Panc1 (cell line): ENCODE measurements around the gene NCS1. TPM values are rescaled to one million over a fixed set of nuclear protein-coding genes. Genes with fewer than 3 reads are reported as not detected.

Source experiments
- ATAC-seq: fragments of 200-7000 bp; cut with Tn5 transposase; 2 replicates; pipeline ENCODE4 v1.9.1; 2020; ENCODE audit warnings: mild to moderate bottlenecking, moderate library complexity
- BruUV-seq: library from RNA; stranded (reverse); fragments of 400-500 nt; replicated peaks from 2 replicates; lab custom pipeline; 2021; lab: Mats Ljungman, UMichigan
- CTCF ChIA-PET: fragments of 300-600 bp; sonication (Branson Sonifier 250); formaldehyde crosslinking; loops from one replicate; lab custom pipeline; 2022; ENCODE audit warnings: antibody characterized with exemption; lab: Charles Lee
- POLR2A ChIA-PET: fragments of 300-600 bp; sonication (Branson Sonifier 250); formaldehyde crosslinking; loops from one replicate; lab custom pipeline; 2022; ENCODE audit warnings: antibody characterized with exemption; lab: Charles Lee
- DNase-seq: peaks from one replicate; pipeline ENCODE4 v3.0.0-alpha.2; 2010; ENCODE audit warnings: low read depth, low spot score
- H3K27ac ChIP-seq: 2 replicates; pipeline ENCODE4 v1.5.1; 2011; ENCODE audit warnings: mild to moderate bottlenecking, low read length, inconsistent platforms
- H3K27me3 ChIP-seq: fragments of 200-500 bp; sonication (Bioruptor generic); 2 replicates; pipeline ENCODE4 v1.6.0; 2014; ENCODE audit warnings: low read length, inconsistent platforms; ENCODE audit not compliant: control insufficient read depth, insufficient read depth
- H3K36me3 ChIP-seq: fragments of 200-500 bp; sonication (Bioruptor generic); 2 replicates; pipeline ENCODE4 v1.5.1; 2014; ENCODE audit warnings: inconsistent platforms, mild to moderate bottlenecking, low read length, moderate library complexity; ENCODE audit not compliant: control insufficient read depth, insufficient read depth
- H3K4me1 ChIP-seq: 2 replicates; pipeline ENCODE4 v1.5.1; 2011; ENCODE audit warnings: inconsistent platforms, mild to moderate bottlenecking, low read length, moderate library complexity; ENCODE audit not compliant: control insufficient read depth, insufficient read depth
- H3K4me3 ChIP-seq, 2 experiments: 2 replicates each; pipeline ENCODE4 v1.5.1; 2011 to 2012; ENCODE audit warnings: low read depth in 2 of 2, low read length in 2 of 2, mild to moderate bottlenecking in 2 of 2, inconsistent platforms in 1 of 2, moderate library complexity in 1 of 2
- H3K9me3 ChIP-seq: fragments of 200-500 bp; sonication (Bioruptor generic); 2 replicates; pipeline ENCODE4 v1.5.1; 2014; ENCODE audit warnings: low read depth, mild to moderate bottlenecking, inconsistent platforms, low read length, moderate library complexity; ENCODE audit not compliant: control insufficient read depth, insufficient read depth
- POLR2AphosphoS5 ChIP-seq: IDR thresholded peaks from 2 replicates; pipeline ENCODE4 v1.6.1; 2012; ENCODE audit warnings: mild to moderate bottlenecking, low read depth, low read length, moderate library complexity
- SIN3A ChIP-seq: IDR thresholded peaks from 2 replicates; pipeline ENCODE4 v1.6.1; 2012; ENCODE audit warnings: low read depth, mild to moderate bottlenecking, low read length, moderate library complexity, borderline replicate concordance; ENCODE audit not compliant: insufficient read depth
- TCF7L2 ChIP-seq: IDR thresholded peaks from 2 replicates; pipeline ENCODE4 v1.6.1; 2011; ENCODE audit warnings: mild to moderate bottlenecking, low read depth, low read length, inconsistent platforms
- in situ Hi-C: cut with HindIII; loops from 2 replicates; pipeline ENCODE4 v1.10.0; 2016; ENCODE audit warnings: low sequenced_read_pairs, low pct_unique_long_range_greater_than_20kb
- intact Hi-C: fragments of 100-400 bp; cut with micrococcal nuclease; formaldehyde crosslinking; loops from one replicate; pipeline ENCODE4 v1.10.0; 2022; ENCODE audit not compliant: unreplicated experiment
- total RNA-seq: library from RNA; stranded (reverse); gene quantifications from one replicate; pipeline ENCODE4 v1.2.1, GENCODE V29; 2021; ENCODE audit not compliant: unreplicated experiment
- TF ChIP-seq, protein P1 (sequence below), 2 experiments: IDR thresholded peaks; 2 replicates each; pipeline ENCODE4 v1.6.1; 2011 to 2012; ENCODE audit warnings: low read depth in 2 of 2, control low read depth in 1 of 2, low read length in 1 of 2, mild to moderate bottlenecking in 1 of 2, moderate library complexity in 1 of 2; ENCODE audit not compliant: insufficient read depth in 1 of 2
- TF ChIP-seq, protein P2 (sequence below): fragments of 450-650 bp; IDR thresholded peaks from 2 replicates; pipeline ENCODE4 v1.5.1; 2017; ENCODE audit warnings: mild to moderate bottlenecking

NCS1 gene
- total RNA-seq, 1 experiment from 2014 or later: 31.6 TPM

DNA sequence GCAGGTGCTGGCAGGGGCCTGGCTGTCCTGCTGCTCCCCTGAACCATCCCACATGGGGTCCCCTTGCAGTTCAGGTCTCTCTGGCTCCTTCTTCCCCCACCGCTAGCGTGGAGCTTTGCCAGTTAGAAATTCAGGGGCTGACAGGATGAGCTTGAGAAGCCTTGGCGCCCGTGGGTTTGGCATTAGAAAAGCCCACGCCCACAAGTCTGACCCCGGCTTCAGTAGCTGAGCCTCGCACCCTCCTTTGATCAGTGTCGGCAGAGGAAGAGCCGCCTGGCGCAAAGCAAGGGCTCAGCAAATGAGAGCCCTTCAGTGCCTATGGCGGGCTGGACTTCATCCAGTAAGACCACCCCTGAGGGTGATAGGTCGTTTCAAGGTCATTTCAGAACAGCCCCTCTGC lies 30.1 kb upstream of the NCS1 start:
- POLR2A ChIA-PET: no interaction called here
- intact Hi-C loops (no loop called here), in situ Hi-C loops (no loop called here)
- Histone ChIP-seq H3K9me3 (no peaks in the 10 kb centered on the region), H3K27me3 (no peaks in the 10 kb centered on the region), H3K4me1 (no peaks in the 10 kb centered on the region), H3K27ac (no peak overlapping the region), H3K36me3 (no peaks in the 10 kb centered on the region), H3K4me3 (no peak overlapping the region)
- CTCF ChIA-PET: no interaction called here
- no TSS peak for BruUV-seq
- DNase-seq (no peak), ATAC-seq (no peak)
- no peak for TF ChIP-seq TCF7L2
- no peak for TF ChIP-seq SIN3A
- TF ChIP-seq, protein P1, sequence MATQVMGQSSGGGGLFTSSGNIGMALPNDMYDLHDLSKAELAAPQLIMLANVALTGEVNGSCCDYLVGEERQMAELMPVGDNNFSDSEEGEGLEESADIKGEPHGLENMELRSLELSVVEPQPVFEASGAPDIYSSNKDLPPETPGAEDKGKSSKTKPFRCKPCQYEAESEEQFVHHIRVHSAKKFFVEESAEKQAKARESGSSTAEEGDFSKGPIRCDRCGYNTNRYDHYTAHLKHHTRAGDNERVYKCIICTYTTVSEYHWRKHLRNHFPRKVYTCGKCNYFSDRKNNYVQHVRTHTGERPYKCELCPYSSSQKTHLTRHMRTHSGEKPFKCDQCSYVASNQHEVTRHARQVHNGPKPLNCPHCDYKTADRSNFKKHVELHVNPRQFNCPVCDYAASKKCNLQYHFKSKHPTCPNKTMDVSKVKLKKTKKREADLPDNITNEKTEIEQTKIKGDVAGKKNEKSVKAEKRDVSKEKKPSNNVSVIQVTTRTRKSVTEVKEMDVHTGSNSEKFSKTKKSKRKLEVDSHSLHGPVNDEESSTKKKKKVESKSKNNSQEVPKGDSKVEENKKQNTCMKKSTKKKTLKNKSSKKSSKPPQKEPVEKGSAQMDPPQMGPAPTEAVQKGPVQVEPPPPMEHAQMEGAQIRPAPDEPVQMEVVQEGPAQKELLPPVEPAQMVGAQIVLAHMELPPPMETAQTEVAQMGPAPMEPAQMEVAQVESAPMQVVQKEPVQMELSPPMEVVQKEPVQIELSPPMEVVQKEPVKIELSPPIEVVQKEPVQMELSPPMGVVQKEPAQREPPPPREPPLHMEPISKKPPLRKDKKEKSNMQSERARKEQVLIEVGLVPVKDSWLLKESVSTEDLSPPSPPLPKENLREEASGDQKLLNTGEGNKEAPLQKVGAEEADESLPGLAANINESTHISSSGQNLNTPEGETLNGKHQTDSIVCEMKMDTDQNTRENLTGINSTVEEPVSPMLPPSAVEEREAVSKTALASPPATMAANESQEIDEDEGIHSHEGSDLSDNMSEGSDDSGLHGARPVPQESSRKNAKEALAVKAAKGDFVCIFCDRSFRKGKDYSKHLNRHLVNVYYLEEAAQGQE (IDR thresholded peaks at IDR 0.05; ENCODE audit: insufficient read depth in 1 of 2, low read depth in 2 of 2, low read length in 1 of 2): no peak
- no peak for TF ChIP-seq POLR2AphosphoS5
- TF ChIP-seq, protein P2, sequence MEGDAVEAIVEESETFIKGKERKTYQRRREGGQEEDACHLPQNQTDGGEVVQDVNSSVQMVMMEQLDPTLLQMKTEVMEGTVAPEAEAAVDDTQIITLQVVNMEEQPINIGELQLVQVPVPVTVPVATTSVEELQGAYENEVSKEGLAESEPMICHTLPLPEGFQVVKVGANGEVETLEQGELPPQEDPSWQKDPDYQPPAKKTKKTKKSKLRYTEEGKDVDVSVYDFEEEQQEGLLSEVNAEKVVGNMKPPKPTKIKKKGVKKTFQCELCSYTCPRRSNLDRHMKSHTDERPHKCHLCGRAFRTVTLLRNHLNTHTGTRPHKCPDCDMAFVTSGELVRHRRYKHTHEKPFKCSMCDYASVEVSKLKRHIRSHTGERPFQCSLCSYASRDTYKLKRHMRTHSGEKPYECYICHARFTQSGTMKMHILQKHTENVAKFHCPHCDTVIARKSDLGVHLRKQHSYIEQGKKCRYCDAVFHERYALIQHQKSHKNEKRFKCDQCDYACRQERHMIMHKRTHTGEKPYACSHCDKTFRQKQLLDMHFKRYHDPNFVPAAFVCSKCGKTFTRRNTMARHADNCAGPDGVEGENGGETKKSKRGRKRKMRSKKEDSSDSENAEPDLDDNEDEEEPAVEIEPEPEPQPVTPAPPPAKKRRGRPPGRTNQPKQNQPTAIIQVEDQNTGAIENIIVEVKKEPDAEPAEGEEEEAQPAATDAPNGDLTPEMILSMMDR: no peak

DNA sequence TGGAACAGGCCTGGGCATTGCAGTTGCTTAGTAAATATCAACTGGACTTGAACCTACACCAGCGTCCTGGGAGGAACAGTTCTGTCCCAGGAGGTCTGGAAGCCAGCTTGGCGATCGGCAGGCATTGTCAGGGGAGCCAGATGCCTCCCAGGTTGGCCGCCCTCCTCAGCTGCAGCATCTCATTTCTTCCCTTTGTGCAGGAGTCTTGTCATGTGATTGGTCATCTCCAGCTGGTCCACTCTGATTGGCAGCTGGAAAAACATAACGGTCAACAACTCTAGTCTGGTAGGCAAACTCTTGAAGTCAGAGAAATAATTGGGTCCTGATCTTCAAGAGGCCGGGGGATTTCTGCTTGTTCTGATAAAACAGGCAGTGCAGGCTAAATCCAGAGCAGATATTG lies 29.6 kb upstream of the NCS1 start:
- no peak for TF ChIP-seq POLR2AphosphoS5
- TF ChIP-seq SIN3A: no peak
- TF ChIP-seq, protein P1 (IDR thresholded peaks at IDR 0.05; ENCODE audit: insufficient read depth in 1 of 2, low read depth in 2 of 2, low read length in 1 of 2): no peak
- TF ChIP-seq, protein P2: no peak
- no peak for TF ChIP-seq TCF7L2
- no peaks in the 10 kb centered on the region for H3K27me3 ChIP-seq
- BruUV-seq: no TSS peak
- ATAC-seq (no peak), DNase-seq (no peak)
- no peaks in the 10 kb centered on the region for H3K9me3 ChIP-seq
- H3K36me3 ChIP-seq: no peaks in the 10 kb centered on the region
- H3K27ac ChIP-seq: no peak overlapping the region
- ChIA-PET POLR2A (no interaction called here), CTCF (interaction anchor here (0.6 kb wide), 1 partner anchor 420 kb away, joined by 4 read pairs; no protein-coding TSS in a partner anchor)
- H3K4me3 ChIP-seq: no peak overlapping the region
- intact Hi-C loops: no loop called here
- H3K4me1 ChIP-seq: no peaks in the 10 kb centered on the region
- in situ Hi-C loops: no loop called here
